Muscle of leg (tissue), 11 donors: ENCODE results near the gene RYK. TPM values are rescaled to one million over a fixed set of nuclear protein-coding genes. Genes with fewer than 3 reads are reported as not detected.
A peak's percentile ranks its signal among the peaks of the same experiment; 100 is the strongest.
"Not testable (repeated sequence)": the region's sequence is repeated elsewhere in the genome, so short reads cannot be mapped to it uniquely, and the experiment has no call there.

ENCODE experiments used
- DNase-seq: peaks from one replicate; pipeline ENCODE4 v3.0.0; 2013
- H3K27ac ChIP-seq: one replicate; pipeline ENCODE4 v1.5.1; 2013; ENCODE audit warnings: mild to moderate bottlenecking, low read length, control low read depth
- H3K27me3 ChIP-seq: one replicate; pipeline ENCODE4 v1.6.1; 2013; ENCODE audit warnings: low read length; ENCODE audit not compliant: control insufficient read depth, insufficient read depth
- H3K36me3 ChIP-seq: one replicate; pipeline ENCODE4 v1.6.1; 2013; ENCODE audit warnings: low read length; ENCODE audit not compliant: control insufficient read depth, insufficient read depth
- H3K4me1 ChIP-seq: one replicate; pipeline ENCODE4 v1.6.1; 2013; ENCODE audit warnings: low read length; ENCODE audit not compliant: control insufficient read depth, insufficient read depth
- H3K4me3 ChIP-seq: one replicate; pipeline ENCODE4 v1.5.1; 2013; ENCODE audit warnings: low read length, control low read depth
- H3K9me3 ChIP-seq: replicated peaks from 2 replicates; pipeline ENCODE4 v1.6.1; 2013; ENCODE audit warnings: low read depth, low read length; ENCODE audit not compliant: control insufficient read depth
- WGBS: methylation state at CpG from one replicate; pipeline ENCODE4 v1.1.5; 2013; ENCODE audit warnings: missing lambda C conversion rate; ENCODE audit not compliant: insufficient coverage; 5-methylcytosine and 5-hydroxymethylcytosine counted together
- polyA plus RNA-seq, 8 donors: library from polyadenylated mRNA; unstranded; fragments of 120-200 nt; gene quantifications; one replicate each; pipeline versions ENCODE4 v1.2.1 to v1.2.3, GENCODE V29; 2013; ENCODE audit warnings: inconsistent platforms in 1 of 8, low replicate concordance in 1 of 8; ENCODE audit not compliant: insufficient read length in 8 of 8, insufficient read depth in 1 of 8
- total RNA-seq: library from RNA; stranded (reverse); fragments of 120-200 nt; gene quantifications from one replicate; pipeline ENCODE4 v1.2.4, GENCODE V29; 2013

Gene RYK
- total and polyA plus RNA-seq, 9 donors: 50.7 to 71.3 (median 59.1) TPM

GRCh38 chr3:134199880-134200279, 50.8 kb downstream of the RYK start:
- DNase-seq, H3K4me3 ChIP-seq, H3K4me1 ChIP-seq, H3K27ac ChIP-seq, H3K27me3 ChIP-seq, H3K9me3 ChIP-seq: not testable (repeated sequence)
- peaks cover 25% of the 10 kb centered on the region for H3K36me3 ChIP-seq
- 95% methylated on average over 6 of the region's 8 CpGs for WGBS

DNA sequence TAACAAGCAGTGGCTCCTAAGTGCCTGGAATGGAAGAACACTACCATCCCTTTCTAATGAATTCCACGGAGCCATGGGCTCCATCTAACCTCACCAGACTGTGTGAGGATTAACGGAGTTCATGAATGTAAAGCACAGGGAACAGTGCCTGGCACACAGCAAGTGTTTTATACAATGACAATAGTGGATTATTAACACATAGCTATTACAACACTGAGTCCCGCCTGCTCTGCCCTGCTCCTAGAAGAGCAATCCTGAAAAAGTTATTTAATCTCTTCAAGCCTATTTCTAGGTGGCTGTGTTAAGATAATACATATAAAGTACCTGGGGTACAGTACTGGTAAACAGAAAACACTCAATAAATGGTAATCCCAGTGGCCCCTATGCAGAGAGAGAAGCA, 51.4 kb downstream of the RYK start:
- no CpG with 5 or more reads among the region's 3 CpGs for WGBS
- Histone ChIP-seq H3K27me3 (no peaks in the 10 kb centered on the region), H3K4me3 (no peak overlapping the region), H3K27ac (no peak overlapping the region), H3K4me1 (peaks cover 4% of the 10 kb centered on the region), H3K9me3 (no peaks in the 10 kb centered on the region), H3K36me3 (peaks cover 25% of the 10 kb centered on the region)
- no peak for DNase-seq

- H3K27me3 ChIP-seq: no peaks in the 10 kb centered on the region
- peaks cover 28% of the 10 kb centered on the region for H3K36me3 ChIP-seq
- DNase-seq: no peak
- H3K27ac ChIP-seq: no peak overlapping the region
- H3K4me1 ChIP-seq: peaks cover 4% of the 10 kb centered on the region
- WGBS: 100% methylated on average over 1 of the region's 2 CpGs
- no peaks in the 10 kb centered on the region for H3K9me3 ChIP-seq
- H3K4me3 ChIP-seq: no peak overlapping the region
These were observed 52.2 kb downstream of the RYK start for GRCh38 chr3:134198414-134198813.

GRCh38 chr3:134197681-134198261, 52.9 kb downstream of the RYK start:
- DNase-seq: peak; percentile 74
- Histone ChIP-seq H3K27me3 (no peaks in the 10 kb centered on the region), H3K4me1 (peaks cover 4% of the 10 kb centered on the region), H3K36me3 (peaks cover 28% of the 10 kb centered on the region), H3K9me3 (no peaks in the 10 kb centered on the region), H3K27ac (no peak overlapping the region), H3K4me3 (no peak overlapping the region)
- WGBS: no CpG with 5 or more reads among the region's 2 CpGs

DNA sequence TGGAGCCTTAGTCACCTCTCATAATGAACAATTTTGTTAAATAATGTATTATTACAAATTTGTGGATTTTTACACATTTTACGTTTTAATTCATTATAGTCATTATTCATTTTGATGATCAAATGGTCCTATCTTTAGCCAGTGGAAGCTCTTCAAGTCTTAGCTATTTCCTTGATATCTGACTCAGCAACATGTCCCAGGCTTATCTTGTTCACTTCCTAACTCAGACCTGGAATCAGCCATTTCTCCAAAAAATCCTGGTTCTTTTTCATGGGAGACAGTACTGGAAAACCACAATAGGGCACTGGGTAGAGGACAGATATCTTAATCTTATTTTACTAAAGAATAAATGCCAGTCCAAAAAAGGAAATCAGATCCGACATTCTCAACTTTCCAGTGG, 56.4 kb downstream of the RYK start:
- peaks cover 14% of the 10 kb centered on the region for H3K36me3 ChIP-seq
- DNase-seq: no peak

DNA sequence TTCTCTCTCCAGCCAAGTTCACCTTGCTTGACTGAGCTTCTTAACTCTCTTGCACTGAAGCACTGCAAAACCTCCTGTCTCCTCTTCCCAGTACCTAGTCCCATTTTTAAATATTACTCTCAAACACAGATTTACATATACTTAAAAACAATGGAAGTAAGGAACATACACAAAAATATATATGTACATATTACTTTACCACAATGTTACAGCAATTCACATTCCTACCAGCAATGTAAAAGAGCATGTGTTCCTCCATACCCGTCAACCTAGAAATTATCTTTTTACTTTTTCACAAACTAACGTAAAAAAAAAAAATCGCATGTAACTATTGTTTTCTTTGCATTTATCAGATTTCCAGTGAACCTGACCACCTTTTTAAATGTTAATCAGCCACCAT, 60.4 kb downstream of the RYK start:
- Histone ChIP-seq H3K27ac (no peak overlapping the region), H3K4me1 (no peaks in the 10 kb centered on the region), H3K36me3 (peaks cover 10% of the 10 kb centered on the region), H3K4me3 (no peak overlapping the region), H3K9me3 (no peaks in the 10 kb centered on the region), H3K27me3 (no peaks in the 10 kb centered on the region)
- no peak for DNase-seq
- WGBS: 100% methylated on average over 1 of the region's 3 CpGs

More for the DNA sequence above, 56.4 kb downstream of the RYK start:
- H3K9me3 ChIP-seq: no peaks in the 10 kb centered on the region
- no peak overlapping the region for H3K4me3 ChIP-seq
- H3K4me1 ChIP-seq: peaks cover 4% of the 10 kb centered on the region
- no peaks in the 10 kb centered on the region for H3K27me3 ChIP-seq
- no CpG with 5 or more reads among the region's 2 CpGs for WGBS
- no peak overlapping the region for H3K27ac ChIP-seq

DNA sequence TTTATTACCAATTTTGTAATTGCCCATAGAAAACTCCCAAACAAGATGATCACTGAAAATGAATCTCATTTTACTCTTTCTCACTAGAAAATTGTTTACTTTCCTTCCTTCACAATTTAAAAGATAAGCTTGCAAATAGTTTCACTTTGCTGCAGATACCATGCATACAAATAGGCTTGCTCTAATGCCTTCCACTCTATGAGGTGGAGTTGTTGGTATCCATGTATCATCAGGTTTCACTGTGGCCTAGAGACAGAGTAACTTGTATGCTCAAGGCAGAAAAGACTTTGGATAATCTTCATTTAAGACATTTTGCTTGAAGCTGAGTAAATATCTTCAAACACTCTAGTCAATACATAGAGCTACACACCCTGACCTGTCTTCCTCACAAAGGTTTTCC, 60.8 kb downstream of the RYK start:
- H3K27me3 ChIP-seq: no peaks in the 10 kb centered on the region
- no peaks in the 10 kb centered on the region for H3K4me1 ChIP-seq
- peaks cover 10% of the 10 kb centered on the region for H3K36me3 ChIP-seq
- DNase-seq: no peak
- H3K27ac ChIP-seq: no peak overlapping the region
- no peaks in the 10 kb centered on the region for H3K9me3 ChIP-seq
- H3K4me3 ChIP-seq: no peak overlapping the region

DNA sequence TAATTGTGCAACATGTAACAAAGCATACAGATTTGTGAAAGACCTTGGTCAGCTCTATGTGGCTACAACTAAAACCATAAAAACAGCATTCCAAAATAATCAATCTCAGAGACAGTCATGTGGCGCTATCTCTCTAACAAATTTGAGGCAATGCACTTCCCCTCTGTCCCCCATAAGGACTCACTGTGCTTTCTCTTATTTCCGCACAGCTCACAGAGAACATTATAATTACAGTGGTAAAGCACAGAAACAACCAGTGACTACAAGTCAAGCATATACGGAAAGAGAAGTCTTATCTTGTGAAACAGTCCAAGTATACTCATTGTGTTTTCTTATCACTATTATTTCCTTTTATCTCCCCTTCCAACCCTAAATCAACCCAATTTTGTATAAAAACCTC, 64.3 kb downstream of the RYK start:
- H3K9me3 ChIP-seq: no peaks in the 10 kb centered on the region
- DNase-seq: no peak
- WGBS: 100% methylated on average over 3 of the region's 3 CpGs
- no peaks in the 10 kb centered on the region for H3K27me3 ChIP-seq
- H3K4me3 ChIP-seq: no peak overlapping the region
- H3K27ac ChIP-seq: no peak overlapping the region
- H3K4me1 ChIP-seq: no peaks in the 10 kb centered on the region
- H3K36me3 ChIP-seq: peaks cover 10% of the 10 kb centered on the region

- Histone ChIP-seq H3K27ac (no peak overlapping the region), H3K4me1 (no peaks in the 10 kb centered on the region), H3K4me3 (no peak overlapping the region), H3K27me3 (no peaks in the 10 kb centered on the region), H3K36me3 (peaks cover 15% of the 10 kb centered on the region), H3K9me3 (no peaks in the 10 kb centered on the region)
- peak; percentile 8 for DNase-seq
- no CpG with 5 or more reads among the region's 1 CpG for WGBS
These were observed 69.9 kb downstream of the RYK start for GRCh38 chr3:134180761-134181160.

DNA sequence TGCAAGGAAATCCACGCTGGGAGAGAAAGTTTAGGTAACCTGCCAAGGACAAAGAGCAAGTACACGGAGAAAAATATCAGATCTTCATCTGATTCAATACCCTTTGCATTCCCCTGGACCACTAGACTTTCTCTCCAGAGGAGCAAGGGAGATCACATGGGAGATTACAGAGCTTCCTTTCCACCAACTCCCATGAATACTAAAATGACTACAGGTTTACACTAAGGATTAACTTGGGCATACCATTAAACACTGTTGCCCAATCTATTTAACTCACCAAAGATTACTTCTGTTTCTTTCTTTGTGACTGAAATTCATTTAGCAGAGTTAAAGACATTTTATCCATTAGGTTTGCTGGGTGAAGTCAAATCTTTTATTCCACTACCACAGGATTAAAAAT, 71.2 kb downstream of the RYK start:
- no peak overlapping the region for H3K4me3 ChIP-seq
- H3K27ac ChIP-seq: no peak overlapping the region
- DNase-seq: no peak
- 100% methylated on average over 1 of the region's 2 CpGs for WGBS
- H3K36me3 ChIP-seq: peaks cover 22% of the 10 kb centered on the region
- no peaks in the 10 kb centered on the region for H3K27me3 ChIP-seq
- no peaks in the 10 kb centered on the region for H3K4me1 ChIP-seq
- no peaks in the 10 kb centered on the region for H3K9me3 ChIP-seq

- WGBS: 100% methylated on average over 1 of the region's 6 CpGs
- H3K27me3 ChIP-seq: no peaks in the 10 kb centered on the region
- H3K27ac ChIP-seq: no peak overlapping the region
- H3K9me3 ChIP-seq: no peaks in the 10 kb centered on the region
- H3K4me1 ChIP-seq: no peaks in the 10 kb centered on the region
- no peak overlapping the region for H3K4me3 ChIP-seq
- peaks cover 18% of the 10 kb centered on the region for H3K36me3 ChIP-seq
- no peak for DNase-seq
These were observed 87.6 kb downstream of the RYK start for GRCh38 chr3:134163096-134163495.
